Gastrocnemius medialis (tissue), 4 donors: ENCODE results near the gene EFCAB6. TPM values are rescaled to one million over a fixed set of nuclear protein-coding genes. Genes with fewer than 3 reads are reported as not detected.

Experiments used
- ATAC-seq, 2 donors: fragments of 150-250 bp; one replicate each; pipeline ENCODE4 v1.9.1; 2016
- DNase-seq, 2 donors: peaks; one replicate each; pipeline ENCODE4 v3.0.0-alpha.2; 2019
- H3K27ac ChIP-seq, 4 donors: fragments of 200-600 bp; sonication (generic); 1 replicate in 1 of 4; 2 replicates in 3 of 4; pipeline ENCODE4 v1.5.1; 2016 to 2018; ENCODE audit warnings: mild to moderate bottlenecking in 2 of 4, moderate library complexity in 1 of 4
- H3K27me3 ChIP-seq, 3 donors: fragments of 200-600 bp; sonication (generic) in 2 of 3; 1 replicate in 1 of 3; 2 replicates in 2 of 3; pipeline versions ENCODE4 v1.5.1 to v1.6.0; 2016 to 2019; ENCODE audit warnings: mild to moderate bottlenecking in 1 of 3, moderate library complexity in 1 of 3
- H3K36me3 ChIP-seq, 2 donors: fragments of 200-600 bp; sonication (generic) in 1 of 2; one replicate each; pipeline ENCODE4 v1.5.1; 2017 to 2018
- H3K4me1 ChIP-seq, 2 donors: fragments of 200-600 bp; sonication (generic) in 1 of 2; one replicate each; pipeline ENCODE4 v1.5.1; 2016 to 2017; ENCODE audit warnings: mild to moderate bottlenecking in 2 of 2
- H3K4me3 ChIP-seq, 4 donors: fragments of 200-600 bp; sonication (generic) in 3 of 4; 1 replicate in 1 of 4; 2 replicates in 3 of 4; pipeline ENCODE4 v1.5.1; 2016 to 2019; ENCODE audit warnings: mild to moderate bottlenecking in 2 of 4
- H3K9me3 ChIP-seq, 3 donors: fragments of 200-600 bp; sonication (generic) in 2 of 3; 1 replicate in 1 of 3; 2 replicates in 2 of 3; pipeline ENCODE4 v1.5.1; 2016 to 2019
- CTCF ChIP-seq, 5 experiments: fragments of 450-650 bp in 3 of 5; fragments of 200-600 bp in 2 of 5; sonication (generic) in 2 of 5; IDR thresholded peaks in 4 of 5; conservative IDR thresholded peaks in 1 of 5; 1 replicate in 4 of 5; 2 replicates in 1 of 5; pipeline ENCODE4 v1.5.1; 2016 to 2019; ENCODE audit warnings: antibody characterized with exemption in 5 of 5, mild to moderate bottlenecking in 3 of 5, moderate library complexity in 3 of 5
- POLR2A ChIP-seq, 2 donors: fragments of 450-650 bp; IDR thresholded peaks; one replicate each; pipeline ENCODE4 v1.6.1; 2017; ENCODE audit warnings: antibody characterized with exemption in 2 of 2, mild to moderate bottlenecking in 2 of 2, moderate library complexity in 2 of 2
- in situ Hi-C, 4 donors: fragments of 200-750 bp; cut with MboI; loops; one replicate each; pipeline versions ENCODE4 v1.15.0 to v1.8.0; 2017; ENCODE audit warnings: low sequenced_read_pairs in 4 of 4
- intact Hi-C: fragments of 100-400 bp; cut with DNase I; formaldehyde crosslinking; loops from one replicate; pipeline ENCODE4 v1.15.1; 2023; ENCODE audit warnings: low total_unique reads
- total RNA-seq, 4 donors: library from RNA; depleted of rRNA; stranded (reverse); fragments of >200 nt; gene quantifications; one replicate each; pipeline versions ENCODE4 v1.1.0 to v1.2.3, GENCODE V29; 2016

EFCAB6 gene
- total RNA-seq, 4 donors from 2014 or later = 0.07 to 4.4 (median 0.28) TPM

GRCh38 chr22:43530349-43531201 lies 281.5 kb downstream of the EFCAB6 start:
- H3K4me1 ChIP-seq = no peaks in the 10 kb centered on the region
- in situ Hi-C loops (no loop called here), intact Hi-C loops (no loop called here)
- H3K36me3 ChIP-seq = no peaks in the 10 kb centered on the region
- H3K4me3 ChIP-seq = no peak overlapping the region
- no peak overlapping the region for H3K27ac ChIP-seq
- DNase-seq (no peak), ATAC-seq (no peak)
- no peaks in the 10 kb centered on the region for H3K9me3 ChIP-seq
- H3K27me3 ChIP-seq = peaks cover 0 to 3% (median 2%) of the 10 kb centered on the region in 3 donors
- TF ChIP-seq CTCF (IDR thresholded peaks at IDR 0.05 in 4 of 5, conservative IDR thresholded peaks at IDR 0.05 in 1 of 5) = no peak
- TF ChIP-seq POLR2A (IDR thresholded peaks at IDR 0.05) = no peak

- intact Hi-C loops = no loop called here
- in situ Hi-C loops = no loop called here
- H3K4me3 ChIP-seq = no peak overlapping the region
- no peak for ATAC-seq
- H3K27ac ChIP-seq = no peak overlapping the region
- no peak for DNase-seq
- no peak for TF ChIP-seq CTCF (IDR thresholded peaks at IDR 0.05 in 4 of 5, conservative IDR thresholded peaks at IDR 0.05 in 1 of 5)
- TF ChIP-seq POLR2A (IDR thresholded peaks at IDR 0.05) = no peak
- no peaks in the 10 kb centered on the region for H3K9me3 ChIP-seq
- peaks cover 0 to 3% (median 2%) of the 10 kb centered on the region in 3 donors for H3K27me3 ChIP-seq
- H3K36me3 ChIP-seq = no peaks in the 10 kb centered on the region
- H3K4me1 ChIP-seq = no peaks in the 10 kb centered on the region
Measured at GRCh38 chr22:43529934-43530333, 282.2 kb downstream of the EFCAB6 start.

GRCh38 chr22:43529461-43529860 lies 282.6 kb downstream of the EFCAB6 start:
- no peaks in the 10 kb centered on the region for H3K9me3 ChIP-seq
- DNase-seq (no peak), ATAC-seq (no peak)
- H3K36me3 ChIP-seq = no peaks in the 10 kb centered on the region
- H3K27ac ChIP-seq = no peak overlapping the region
- H3K27me3 ChIP-seq = peaks cover 0 to 3% (median 2%) of the 10 kb centered on the region in 3 donors
- H3K4me3 ChIP-seq = no peak overlapping the region
- H3K4me1 ChIP-seq = no peaks in the 10 kb centered on the region
- TF ChIP-seq CTCF (IDR thresholded peaks at IDR 0.05 in 4 of 5, conservative IDR thresholded peaks at IDR 0.05 in 1 of 5) (no peak), POLR2A (IDR thresholded peaks at IDR 0.05) (no peak)
- intact Hi-C loops = no loop called here
- in situ Hi-C loops = no loop called here

GRCh38 chr22:43528601-43529360 lies 283.3 kb downstream of the EFCAB6 start:
- Histone ChIP-seq H3K4me3 (no peak overlapping the region), H3K27ac (no peak overlapping the region), H3K27me3 (peaks cover 0 to 3% (median 2%) of the 10 kb centered on the region in 3 donors), H3K9me3 (no peaks in the 10 kb centered on the region), H3K4me1 (no peaks in the 10 kb centered on the region), H3K36me3 (no peaks in the 10 kb centered on the region)
- in situ Hi-C loops (no loop called here), intact Hi-C loops (no loop called here)
- DNase-seq = no peak
- ATAC-seq = no peak
- TF ChIP-seq POLR2A (IDR thresholded peaks at IDR 0.05) = no peak

- ATAC-seq (no peak), DNase-seq (no peak)
- Histone ChIP-seq H3K27me3 (peaks cover 0 to 3% (median 2%) of the 10 kb centered on the region in 3 donors), H3K9me3 (no peaks in the 10 kb centered on the region), H3K27ac (no peak overlapping the region), H3K4me1 (peaks cover 0 to 3% of the 10 kb centered on the region in 2 donors), H3K36me3 (no peaks in the 10 kb centered on the region), H3K4me3 (no peak overlapping the region)
- intact Hi-C loops = no loop called here
- TF ChIP-seq CTCF (IDR thresholded peaks at IDR 0.05 in 4 of 5, conservative IDR thresholded peaks at IDR 0.05 in 1 of 5) (no peak), POLR2A (IDR thresholded peaks at IDR 0.05) (no peak)
- in situ Hi-C loops = no loop called here
Measured at GRCh38 chr22:43526946-43527345, 285.2 kb downstream of the EFCAB6 start.
